ENCODE measurements around the gene FLOT2.

GRCh38 chr17:28900986-28901726 is 3.6 kb upstream of the FLOT2 start:
- TF ChIP-seq, protein P1, sequence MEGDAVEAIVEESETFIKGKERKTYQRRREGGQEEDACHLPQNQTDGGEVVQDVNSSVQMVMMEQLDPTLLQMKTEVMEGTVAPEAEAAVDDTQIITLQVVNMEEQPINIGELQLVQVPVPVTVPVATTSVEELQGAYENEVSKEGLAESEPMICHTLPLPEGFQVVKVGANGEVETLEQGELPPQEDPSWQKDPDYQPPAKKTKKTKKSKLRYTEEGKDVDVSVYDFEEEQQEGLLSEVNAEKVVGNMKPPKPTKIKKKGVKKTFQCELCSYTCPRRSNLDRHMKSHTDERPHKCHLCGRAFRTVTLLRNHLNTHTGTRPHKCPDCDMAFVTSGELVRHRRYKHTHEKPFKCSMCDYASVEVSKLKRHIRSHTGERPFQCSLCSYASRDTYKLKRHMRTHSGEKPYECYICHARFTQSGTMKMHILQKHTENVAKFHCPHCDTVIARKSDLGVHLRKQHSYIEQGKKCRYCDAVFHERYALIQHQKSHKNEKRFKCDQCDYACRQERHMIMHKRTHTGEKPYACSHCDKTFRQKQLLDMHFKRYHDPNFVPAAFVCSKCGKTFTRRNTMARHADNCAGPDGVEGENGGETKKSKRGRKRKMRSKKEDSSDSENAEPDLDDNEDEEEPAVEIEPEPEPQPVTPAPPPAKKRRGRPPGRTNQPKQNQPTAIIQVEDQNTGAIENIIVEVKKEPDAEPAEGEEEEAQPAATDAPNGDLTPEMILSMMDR (IDR thresholded peaks at IDR 0.05; ENCODE audit: low read length): no peak
- TF ChIP-seq EZH2 (optimal IDR thresholded peaks at IDR 0.05; ENCODE audit: low read depth, low read length): no peak
- no peak for TF ChIP-seq EZH2phosphoT487 (IDR thresholded peaks at IDR 0.05; ENCODE audit: low read length)
